ENCODE measurements around the gene TCOF1.

Gene TCOF1

DNA sequence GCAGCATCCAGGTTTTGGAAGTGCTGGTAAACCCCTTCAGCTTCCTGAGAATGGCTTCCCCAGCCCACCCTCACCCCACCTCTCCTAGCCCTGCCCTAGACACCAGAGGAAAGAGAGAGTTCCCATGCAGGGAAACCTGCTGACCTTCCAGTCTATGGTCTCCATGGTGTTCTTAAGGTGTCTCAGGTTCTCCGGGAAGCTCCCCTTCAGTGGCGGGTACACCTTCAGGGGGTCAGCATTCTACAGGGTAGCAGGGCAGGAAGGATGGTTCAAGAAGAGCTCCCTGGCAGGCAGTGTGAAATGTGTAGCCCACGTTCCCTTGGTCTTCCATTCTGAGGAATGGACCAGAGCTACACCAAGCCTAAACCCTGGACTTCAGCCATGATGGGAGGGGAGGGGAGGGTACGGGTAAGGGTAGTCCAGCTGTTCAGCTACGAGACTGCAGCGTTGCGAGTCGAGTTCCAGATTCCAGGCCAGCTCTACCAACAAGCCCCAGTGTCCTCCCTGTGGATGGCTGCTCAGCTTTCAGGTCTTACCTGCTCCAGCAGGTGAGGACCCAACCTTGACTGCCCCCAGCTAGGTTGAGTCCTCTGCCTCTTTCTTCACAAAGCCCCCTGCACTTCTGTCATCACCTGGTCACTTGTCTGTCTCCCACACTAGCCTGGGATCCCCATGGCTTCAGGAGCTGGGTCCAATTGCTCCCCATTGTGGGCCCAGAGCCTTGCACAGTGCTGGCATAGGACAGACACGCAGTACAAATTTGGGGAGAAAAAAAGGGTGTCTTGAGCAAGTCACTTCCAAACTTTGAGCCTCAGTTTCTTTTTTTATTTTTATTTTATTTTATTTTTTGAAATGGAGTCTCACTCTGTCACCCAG lies 47.7 kb downstream of the TCOF1 start:
- no peak for DNase-seq (ENCODE audit: low read depth in 1 of 2, low spot score in 1 of 2)
- H3K4me3 ChIP-seq (replicated peaks; ENCODE audit: insufficient read depth, low read length), result no peak overlapping the region
- no peaks in the 10 kb centered on the region for H3K27me3 ChIP-seq (ENCODE audit: insufficient read depth, poor library complexity, severe bottlenecking)
- no peak overlapping the region for H3K27ac ChIP-seq (replicated peaks)
- TF ChIP-seq REST (IDR thresholded peaks at IDR 0.05; ENCODE audit: insufficient replicate concordance, low read depth) (no peak), GABPA (IDR thresholded peaks at IDR 0.05; ENCODE audit: low read depth) (no peak), POLR2AphosphoS5 (IDR thresholded peaks at IDR 0.05; ENCODE audit: low read depth) (no peak), SPI1 (IDR thresholded peaks at IDR 0.05; ENCODE audit: borderline replicate concordance, low read depth) (no peak)
- TF ChIP-seq, protein P1, sequence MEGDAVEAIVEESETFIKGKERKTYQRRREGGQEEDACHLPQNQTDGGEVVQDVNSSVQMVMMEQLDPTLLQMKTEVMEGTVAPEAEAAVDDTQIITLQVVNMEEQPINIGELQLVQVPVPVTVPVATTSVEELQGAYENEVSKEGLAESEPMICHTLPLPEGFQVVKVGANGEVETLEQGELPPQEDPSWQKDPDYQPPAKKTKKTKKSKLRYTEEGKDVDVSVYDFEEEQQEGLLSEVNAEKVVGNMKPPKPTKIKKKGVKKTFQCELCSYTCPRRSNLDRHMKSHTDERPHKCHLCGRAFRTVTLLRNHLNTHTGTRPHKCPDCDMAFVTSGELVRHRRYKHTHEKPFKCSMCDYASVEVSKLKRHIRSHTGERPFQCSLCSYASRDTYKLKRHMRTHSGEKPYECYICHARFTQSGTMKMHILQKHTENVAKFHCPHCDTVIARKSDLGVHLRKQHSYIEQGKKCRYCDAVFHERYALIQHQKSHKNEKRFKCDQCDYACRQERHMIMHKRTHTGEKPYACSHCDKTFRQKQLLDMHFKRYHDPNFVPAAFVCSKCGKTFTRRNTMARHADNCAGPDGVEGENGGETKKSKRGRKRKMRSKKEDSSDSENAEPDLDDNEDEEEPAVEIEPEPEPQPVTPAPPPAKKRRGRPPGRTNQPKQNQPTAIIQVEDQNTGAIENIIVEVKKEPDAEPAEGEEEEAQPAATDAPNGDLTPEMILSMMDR (IDR thresholded peaks at IDR 0.05; ENCODE audit: insufficient read depth, low read length), result no peak

- no peak for DNase-seq (ENCODE audit: low read depth in 1 of 2, low spot score in 1 of 2)
Observed at GRCh38 chr5:150406103-150406722, 48.7 kb downstream of the TCOF1 start.

More at GRCh38 chr5:150406103-150406722, 48.7 kb downstream of the TCOF1 start:
- TF ChIP-seq GABPA (IDR thresholded peaks at IDR 0.05; ENCODE audit: low read depth) (no peak), SPI1 (IDR thresholded peaks at IDR 0.05; ENCODE audit: borderline replicate concordance, low read depth) (no peak), POLR2AphosphoS5 (IDR thresholded peaks at IDR 0.05; ENCODE audit: low read depth) (no peak), REST (IDR thresholded peaks at IDR 0.05; ENCODE audit: insufficient replicate concordance, low read depth) (no peak)
- TF ChIP-seq, protein P1 (IDR thresholded peaks at IDR 0.05; ENCODE audit: insufficient read depth, low read length), result no peak
- Histone ChIP-seq H3K27ac (replicated peaks) (no peak overlapping the region), H3K4me3 (replicated peaks; ENCODE audit: insufficient read depth, low read length) (no peak overlapping the region), H3K27me3 (ENCODE audit: insufficient read depth, poor library complexity, severe bottlenecking) (no peaks in the 10 kb centered on the region)
